Smooth muscle cell (in vitro differentiated cells): ENCODE results near the gene PDK2. TPM values are rescaled to one million over a fixed set of nuclear protein-coding genes. Genes with fewer than 3 reads are reported as not detected.

Experiments
- DNase-seq: peaks from one replicate; lab custom pipeline; 2025; ENCODE audit not compliant: unreplicated experiment; lab: John Stamatoyannopoulos, UW
- H2AFZ ChIP-seq: fragments of 200-600 bp; sonication (generic); 2 replicates; pipeline ENCODE4 v1.6.0; 2016; ENCODE audit warnings: antibody characterized with exemption, low read depth, mild to moderate bottlenecking
- H3F3A ChIP-seq: fragments of 200-600 bp; sonication (generic); 2 replicates; pipeline ENCODE4 v1.6.0; 2017; ENCODE audit warnings: antibody characterized with exemption, low read depth
- H3K27ac ChIP-seq: fragments of 200-600 bp; sonication (generic); 2 replicates; pipeline ENCODE4 v1.5.1; 2016; ENCODE audit warnings: low read depth, mild to moderate bottlenecking
- H3K27me3 ChIP-seq: fragments of 200-600 bp; sonication (generic); 2 replicates; pipeline ENCODE4 v1.6.1; 2016; ENCODE audit warnings: low read depth, mild to moderate bottlenecking
- H3K36me3 ChIP-seq: fragments of 200-600 bp; sonication (generic); 2 replicates; pipeline ENCODE4 v1.5.1; 2016; ENCODE audit warnings: low read depth
- H3K4me1 ChIP-seq: fragments of 200-600 bp; sonication (generic); 2 replicates; pipeline ENCODE4 v1.5.1; 2016; ENCODE audit warnings: low read depth
- H3K4me2 ChIP-seq: fragments of 200-600 bp; sonication (generic); 2 replicates; pipeline ENCODE4 v1.6.0; 2016; ENCODE audit warnings: mild to moderate bottlenecking
- H3K4me3 ChIP-seq: fragments of 200-600 bp; sonication (generic); 2 replicates; pipeline ENCODE4 v1.5.1; 2016; ENCODE audit warnings: mild to moderate bottlenecking
- H3K79me2 ChIP-seq: fragments of 200-600 bp; sonication (generic); 2 replicates; pipeline ENCODE4 v1.6.0; 2016; ENCODE audit warnings: low read depth, mild to moderate bottlenecking
- H3K9ac ChIP-seq: fragments of 200-600 bp; sonication (generic); 2 replicates; pipeline ENCODE4 v1.6.0; 2016; ENCODE audit warnings: low read depth
- H3K9me3 ChIP-seq: fragments of 200-600 bp; sonication (generic); replicated peaks from 2 replicates; pipeline ENCODE4 v1.5.1; 2016; ENCODE audit warnings: low read depth
- H4K20me1 ChIP-seq: fragments of 200-600 bp; sonication (generic); 2 replicates; pipeline ENCODE4 v1.6.0; 2016; ENCODE audit warnings: low read depth
- WGBS: methylation state at CpG from one replicate; pipeline ENCODE4 v1.1.7; 2016; ENCODE audit warnings: low lambda C conversion rate; 5-methylcytosine and 5-hydroxymethylcytosine counted together
- polyA plus RNA-seq: library from polyadenylated mRNA; unstranded; fragments of >200 nt; fragmentation: Nextera tagmentation; extraction: Ambion mirVana; gene quantifications from 2 replicates; pipeline ENCODE4 v1.2.1, GENCODE V29; 2016
- total RNA-seq: library from RNA; depleted of rRNA; stranded (reverse); fragments of >200 nt; gene quantifications from 2 replicates; pipeline ENCODE4 v1.2.3, GENCODE V29; 2014
- TF ChIP-seq, protein P1 (sequence below): fragments of 200-600 bp; sonication (generic); IDR thresholded peaks from 2 replicates; pipeline ENCODE4 v1.5.1; 2017; ENCODE audit warnings: borderline replicate concordance, mild to moderate bottlenecking, antibody characterized with exemption; ENCODE audit not compliant: insufficient read depth, poor library complexity, severe bottlenecking

The PDK2 gene
- total and polyA plus RNA-seq, 2 experiments from 2014 or later: 28.2 to 36.5 TPM

DNA sequence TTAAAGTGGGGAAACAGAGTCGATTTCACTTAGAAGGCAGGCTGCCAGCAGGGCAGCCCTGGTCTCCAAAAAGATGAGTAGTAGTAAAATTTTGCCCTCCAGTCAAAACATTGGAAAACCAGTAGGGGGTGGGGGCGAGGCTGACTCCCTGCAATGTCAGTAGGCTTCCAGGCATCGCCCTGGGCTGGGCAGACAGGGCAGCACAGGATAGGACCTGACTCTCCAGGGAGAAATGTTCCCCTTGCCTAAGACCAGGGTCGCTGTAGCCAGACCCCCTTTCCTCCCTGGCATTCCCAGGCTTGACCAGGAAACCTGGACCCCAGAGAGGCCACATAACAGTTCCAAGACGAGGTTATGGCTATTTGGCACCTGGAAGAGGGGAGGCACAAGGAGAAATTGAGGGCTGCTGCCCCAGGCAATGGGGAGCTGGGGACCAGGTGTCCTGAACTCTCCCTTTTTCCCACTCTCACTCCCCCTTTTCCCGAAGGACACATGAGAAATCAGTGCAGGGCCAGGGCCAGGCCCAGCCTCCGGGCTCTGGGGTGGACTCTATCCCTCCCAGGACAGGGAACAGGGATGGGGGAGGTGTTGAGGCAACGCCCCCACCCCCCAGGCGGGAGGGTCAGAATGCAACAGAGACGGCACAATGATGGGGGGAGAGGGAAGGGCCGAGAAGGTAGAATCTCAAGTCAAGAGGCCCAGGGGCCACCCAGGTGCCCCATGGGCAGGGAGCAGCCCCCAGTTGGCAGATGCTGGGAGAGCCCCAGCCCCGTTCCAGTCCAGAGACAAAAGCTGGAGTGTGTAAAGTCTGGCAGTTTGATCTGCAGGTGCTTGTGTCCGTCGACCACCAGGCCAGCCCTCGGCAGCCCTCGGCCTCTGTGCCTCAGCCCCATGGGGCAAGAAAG lies 39.3 kb downstream of the PDK2 start:
- H3K4me1 ChIP-seq: peaks cover 12% of the 10 kb centered on the region
- no peak for DNase-seq
- no peak overlapping the region for H3K4me2 ChIP-seq
- no peak overlapping the region for H3K4me3 ChIP-seq
- no peak overlapping the region for H3K9ac ChIP-seq
- no peaks in the 10 kb centered on the region for H3K27me3 ChIP-seq
- H3K9me3 ChIP-seq: no peaks in the 10 kb centered on the region
- H3K36me3 ChIP-seq: no peaks in the 10 kb centered on the region
- TF ChIP-seq, protein P1, sequence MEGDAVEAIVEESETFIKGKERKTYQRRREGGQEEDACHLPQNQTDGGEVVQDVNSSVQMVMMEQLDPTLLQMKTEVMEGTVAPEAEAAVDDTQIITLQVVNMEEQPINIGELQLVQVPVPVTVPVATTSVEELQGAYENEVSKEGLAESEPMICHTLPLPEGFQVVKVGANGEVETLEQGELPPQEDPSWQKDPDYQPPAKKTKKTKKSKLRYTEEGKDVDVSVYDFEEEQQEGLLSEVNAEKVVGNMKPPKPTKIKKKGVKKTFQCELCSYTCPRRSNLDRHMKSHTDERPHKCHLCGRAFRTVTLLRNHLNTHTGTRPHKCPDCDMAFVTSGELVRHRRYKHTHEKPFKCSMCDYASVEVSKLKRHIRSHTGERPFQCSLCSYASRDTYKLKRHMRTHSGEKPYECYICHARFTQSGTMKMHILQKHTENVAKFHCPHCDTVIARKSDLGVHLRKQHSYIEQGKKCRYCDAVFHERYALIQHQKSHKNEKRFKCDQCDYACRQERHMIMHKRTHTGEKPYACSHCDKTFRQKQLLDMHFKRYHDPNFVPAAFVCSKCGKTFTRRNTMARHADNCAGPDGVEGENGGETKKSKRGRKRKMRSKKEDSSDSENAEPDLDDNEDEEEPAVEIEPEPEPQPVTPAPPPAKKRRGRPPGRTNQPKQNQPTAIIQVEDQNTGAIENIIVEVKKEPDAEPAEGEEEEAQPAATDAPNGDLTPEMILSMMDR: no peak
- H3F3A ChIP-seq: peaks cover 14% of the 10 kb centered on the region
- H2AFZ ChIP-seq: no peak overlapping the region
- WGBS: 74% methylated on average over 16 of the region's 16 CpGs
- peaks cover 46% of the 10 kb centered on the region for H4K20me1 ChIP-seq
- H3K79me2 ChIP-seq: no peaks in the 10 kb centered on the region
- no peak overlapping the region for H3K27ac ChIP-seq

DNA sequence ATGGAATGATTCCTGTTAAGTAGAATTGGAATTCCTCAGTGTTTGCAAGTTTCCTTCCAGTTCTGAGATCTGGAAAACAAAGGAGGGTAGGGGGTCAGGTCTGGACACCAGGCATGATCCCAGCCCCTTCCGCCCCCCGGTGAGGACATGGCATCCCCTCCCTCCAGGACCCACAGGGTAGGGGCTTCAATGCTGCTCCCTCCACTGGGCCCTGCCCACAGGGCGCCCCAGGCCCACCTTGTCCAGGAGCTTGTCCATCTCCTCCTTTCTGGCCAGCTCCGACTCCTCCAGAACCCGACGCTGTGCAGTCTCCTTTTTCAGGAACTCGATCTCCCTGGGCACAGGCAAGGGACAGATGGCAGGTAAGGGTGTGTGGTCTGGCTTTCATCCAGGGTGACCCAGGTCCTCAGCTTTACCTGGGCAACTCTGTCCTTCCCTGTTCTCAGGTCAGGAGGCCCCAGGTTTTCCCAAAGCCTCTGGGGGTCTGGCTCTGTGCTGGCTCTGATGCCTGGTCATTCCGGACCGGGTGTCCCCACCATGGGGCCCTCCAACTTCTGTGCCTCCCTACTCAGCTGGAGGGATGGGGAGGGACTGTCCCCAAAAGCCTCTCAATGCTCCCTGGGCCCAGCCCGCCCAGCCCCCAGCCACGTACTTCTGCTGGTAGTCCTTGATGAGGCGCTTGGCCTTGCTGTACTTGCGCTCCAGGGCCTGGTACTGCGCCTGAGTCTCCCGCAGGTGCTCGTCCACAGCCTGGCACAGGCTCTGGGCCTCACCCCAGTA lies 40.4 kb downstream of the PDK2 start:
- WGBS: 96% methylated on average over 15 of the region's 16 CpGs
- H3K9ac ChIP-seq: no peak overlapping the region
- TF ChIP-seq, protein P1: no peak
- peaks cover 7% of the 10 kb centered on the region for H3K4me1 ChIP-seq
- H3F3A ChIP-seq: peaks cover 14% of the 10 kb centered on the region
- H3K27ac ChIP-seq: no peak overlapping the region
- H2AFZ ChIP-seq: no peak overlapping the region
- H3K4me2 ChIP-seq: no peak overlapping the region
- peaks cover 57% of the 10 kb centered on the region for H4K20me1 ChIP-seq
- no peaks in the 10 kb centered on the region for H3K79me2 ChIP-seq
- H3K27me3 ChIP-seq: no peaks in the 10 kb centered on the region
- no peaks in the 10 kb centered on the region for H3K36me3 ChIP-seq
- H3K4me3 ChIP-seq: no peak overlapping the region
- H3K9me3 ChIP-seq: no peaks in the 10 kb centered on the region
- DNase-seq: no peak

DNA sequence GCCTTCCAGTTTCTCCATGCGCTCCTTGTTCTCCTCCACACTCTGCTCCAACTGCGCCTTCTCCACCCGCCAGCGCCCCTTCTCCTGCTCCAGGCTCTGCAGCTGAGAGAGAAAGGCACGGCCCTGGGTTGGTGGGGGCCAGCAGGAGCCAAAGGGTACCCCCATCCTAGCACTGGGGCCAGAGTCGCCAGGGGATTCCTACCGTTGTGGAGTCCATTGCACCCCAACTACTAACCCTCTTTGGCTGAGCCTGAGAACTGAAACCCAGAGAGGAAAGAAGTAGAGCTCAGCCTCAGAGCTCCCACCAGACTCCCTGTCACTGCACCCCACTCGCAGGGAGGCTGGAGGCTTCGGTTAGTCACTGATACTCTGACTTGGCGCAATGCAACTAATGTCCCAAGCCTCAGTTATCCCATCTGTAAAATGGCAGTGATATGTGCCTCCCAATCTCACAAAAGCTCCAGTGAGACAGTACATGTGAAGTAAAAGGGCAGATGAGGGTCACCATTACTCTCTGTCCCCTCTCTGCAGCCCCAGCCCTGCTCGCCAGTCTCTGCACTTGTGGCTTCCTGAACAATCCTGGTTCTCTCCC lies 41.0 kb downstream of the PDK2 start:
- TF ChIP-seq, protein P1: no peak
- Histone ChIP-seq H3K9ac (no peak overlapping the region), H3K4me1 (no peaks in the 10 kb centered on the region), H2AFZ (no peak overlapping the region), H3K4me2 (no peak overlapping the region), H3K4me3 (no peak overlapping the region), H3K27ac (no peak overlapping the region), H3K9me3 (no peaks in the 10 kb centered on the region), H3K27me3 (no peaks in the 10 kb centered on the region), H3K36me3 (no peaks in the 10 kb centered on the region), H3F3A (peaks cover 14% of the 10 kb centered on the region), H3K79me2 (no peaks in the 10 kb centered on the region), H4K20me1 (peaks cover 63% of the 10 kb centered on the region)
- 97% methylated on average over 11 of the region's 11 CpGs for WGBS
- no peak for DNase-seq
